PC-3 (cell line): ENCODE measurements around the gene HECW1.

Experiments used
- CTCF ChIP-seq: fragments of 300-600 bp; sonication (generic); conservative IDR thresholded peaks from 2 replicates; pipeline ENCODE4 v1.5.1; 2017; ENCODE audit warnings: antibody characterized with exemption, low read depth, mild to moderate bottlenecking, low read length
- EZH2 ChIP-seq: fragments of 300-600 bp; sonication (generic); IDR thresholded peaks from one replicate; pipeline ENCODE4 v1.6.1; 2017; ENCODE audit warnings: antibody characterized with exemption, mild to moderate bottlenecking, low read length; ENCODE audit not compliant: unreplicated experiment
- EZH2phosphoT487 ChIP-seq: fragments of 300-600 bp; sonication (generic); IDR thresholded peaks from 2 replicates; pipeline ENCODE4 v1.6.1; 2018; ENCODE audit warnings: mild to moderate bottlenecking, antibody characterized with exemption, low read length, borderline replicate concordance

- no peak for TF ChIP-seq CTCF
- no peak for TF ChIP-seq EZH2phosphoT487
- no peak for TF ChIP-seq EZH2
Observed at GRCh38 chr7:43535031-43535451, 422.6 kb downstream of the HECW1 start.
